HepG2 (cell line): Measurements from ENCODE around the gene FCMR. TPM values are rescaled to one million over a fixed set of nuclear protein-coding genes. Genes with fewer than 3 reads are reported as not detected.
A peak's percentile ranks its signal among the peaks of the same experiment; 100 is the strongest.

Experiments
- ATAC-seq: fragments of 200-7000 bp; cut with Tn5 transposase; 3 replicates; pipeline ENCODE4 v1.9.1; 2020; ENCODE audit warnings: mild to moderate bottlenecking, moderate library complexity
- BruUV-seq: library from RNA; stranded (reverse); fragments of 400-500 nt; replicated peaks from 2 replicates; lab custom pipeline; 2021; lab: Mats Ljungman, UMichigan
- CTCF ChIA-PET: fragments of 300-600 bp; formaldehyde crosslinking; extraction: SDS; loops from one replicate; lab custom pipeline; 2021; ENCODE audit warnings: low total read pairs, inconsistent platforms, low intra/inter-chr PET ratio; lab: Yijun Ruan, JAX
- POLR2A ChIA-PET: fragments of 350-600 bp; sonication (Branson Sonifier 250); formaldehyde crosslinking; loops from one replicate; lab custom pipeline; 2020; ENCODE audit warnings: antibody characterized with exemption, inconsistent platforms; lab: Yijun Ruan, JAX
- DNase-seq: peaks from one replicate; pipeline ENCODE4 v3.0.0-alpha.2; 2015; ENCODE audit warnings: low spot score
- FAIRE-seq: peaks from 3 replicates; lab custom pipeline; 2011; peaks lifted over from hg19 to GRCh38; lab: Jason Lieb, UNC
- H2AFZ ChIP-seq: one replicate; pipeline ENCODE4 v1.6.1; 2011; ENCODE audit warnings: low read length, inconsistent platforms
- H3K27ac ChIP-seq: fragments of 300-600 bp; 3 replicates; pipeline ENCODE4 v1.8.0; 2011; ENCODE audit warnings: mixed run types, mild to moderate bottlenecking, mixed read lengths, low read length, inconsistent platforms; ENCODE audit not compliant: insufficient read depth; ENCODE audit errors: extremely low read length
- H3K27me3 ChIP-seq, 2 experiments: fragments of 200-600 bp in 1 of 2; 2 replicates in 1 of 2; 3 replicates in 1 of 2; pipeline versions ENCODE4 v1.6.0 to v1.8.0; 2011; ENCODE audit warnings: low read length in 2 of 2, mild to moderate bottlenecking in 2 of 2, moderate library complexity in 2 of 2, inconsistent platforms in 1 of 2; ENCODE audit not compliant: insufficient read depth in 2 of 2, control insufficient read depth in 1 of 2
- H3K36me3 ChIP-seq, 2 experiments: fragments of 200-600 bp in 1 of 2; replicated peaks in 1 of 2; 2 replicates in 1 of 2; 3 replicates in 1 of 2; pipeline versions ENCODE4 v1.5.1 to v1.8.0; 2011; ENCODE audit warnings: low read length in 2 of 2, inconsistent platforms in 1 of 2; ENCODE audit not compliant: insufficient read depth in 2 of 2, control insufficient read depth in 1 of 2
- H3K4me1 ChIP-seq: 2 replicates; pipeline ENCODE4 v1.5.1; 2012; ENCODE audit warnings: low read length, inconsistent platforms; ENCODE audit not compliant: insufficient read depth
- H3K4me2 ChIP-seq: 2 replicates; pipeline ENCODE4 v1.6.0; 2011; ENCODE audit warnings: low read depth, low read length, inconsistent platforms
- H3K4me3 ChIP-seq, 3 experiments: fragments of 200-600 bp in 1 of 3; sonication (generic), shearing (Covaris generic) in 1 of 3; replicated peaks in 1 of 3; 2 replicates each; pipeline ENCODE4 v1.5.1; 2011 to 2016; ENCODE audit warnings: low read length in 3 of 3, inconsistent platforms in 2 of 3, low read depth in 2 of 3, mild to moderate bottlenecking in 2 of 3, control low read depth in 1 of 3, mixed read lengths in 1 of 3; ENCODE audit not compliant: insufficient read depth in 1 of 3
- H3K79me2 ChIP-seq: one replicate; pipeline ENCODE4 v1.6.1; 2011; ENCODE audit warnings: low read length, inconsistent platforms; ENCODE audit not compliant: insufficient read depth
- H3K9ac ChIP-seq: 2 replicates; pipeline ENCODE4 v1.6.0; 2011; ENCODE audit warnings: mild to moderate bottlenecking, low read depth, low read length, inconsistent platforms; ENCODE audit not compliant: insufficient read depth
- H3K9me3 ChIP-seq: 2 replicates; pipeline ENCODE4 v1.5.1; 2012; ENCODE audit warnings: mild to moderate bottlenecking, low read length
- H4K20me1 ChIP-seq: 2 replicates; pipeline ENCODE4 v1.6.0; 2011; ENCODE audit warnings: inconsistent platforms, mild to moderate bottlenecking, low read length, moderate library complexity; ENCODE audit not compliant: insufficient read depth
- KDM2A ChIP-seq: sonication (generic); formaldehyde crosslinking; IDR thresholded peaks from 2 replicates; pipeline ENCODE4 v1.4.0; 2020; ENCODE audit warnings: low read depth, missing genetic modification reagents, borderline replicate concordance
- KDM5A ChIP-seq: fragments of 200-600 bp; sonication (generic); IDR thresholded peaks from 2 replicates; pipeline ENCODE4 v1.7.0; 2018; ENCODE audit warnings: antibody characterized with exemption, mild to moderate bottlenecking, low read length, borderline replicate concordance
- NPAS2 ChIP-seq: sonication (generic); formaldehyde crosslinking; IDR thresholded peaks from 2 replicates; pipeline ENCODE4 v1.8.0; 2022; ENCODE audit warnings: mild to moderate bottlenecking, missing genetic modification reagents, borderline replicate concordance
- SETDB1 ChIP-seq: sonication (generic); formaldehyde crosslinking; IDR thresholded peaks from 2 replicates; pipeline ENCODE4 v1.5.1; 2020; ENCODE audit warnings: missing genetic modification reagents, mild to moderate bottlenecking, borderline replicate concordance
- XRCC5 ChIP-seq: fragments of 200-400 bp; formaldehyde crosslinking; optimal IDR thresholded peaks from 2 replicates; pipeline ENCODE3; 2017; ENCODE audit warnings: mild to moderate bottlenecking, low read length
- YEATS4 ChIP-seq: sonication (generic); formaldehyde crosslinking; IDR thresholded peaks from 2 replicates; pipeline ENCODE4 v1.4.0; 2020; ENCODE audit warnings: missing genetic modification reagents, borderline replicate concordance
- ZNF180 ChIP-seq: sonication (generic); formaldehyde crosslinking; IDR thresholded peaks from 2 replicates; pipeline ENCODE4 v1.4.0; 2020; ENCODE audit warnings: low read depth, missing genetic modification reagents, borderline replicate concordance
- ZNF33A ChIP-seq: sonication (generic); formaldehyde crosslinking; IDR thresholded peaks from 2 replicates; pipeline ENCODE4 v1.5.1; 2020; ENCODE audit warnings: missing genetic modification reagents, mild to moderate bottlenecking, moderate library complexity, borderline replicate concordance
- ZNF784 ChIP-seq: sonication (generic); formaldehyde crosslinking; IDR thresholded peaks from 2 replicates; pipeline ENCODE4 v1.5.1; 2020; ENCODE audit warnings: missing genetic modification reagents, mild to moderate bottlenecking, borderline replicate concordance
- in situ Hi-C: cut with HindIII; loops from 2 replicates; pipeline ENCODE4 v1.10.0; 2017; ENCODE audit warnings: low pct_unique_long_range_greater_than_20kb; ENCODE audit not compliant: extremely low pct_ligation_motif_present
- intact Hi-C: fragments of 100-400 bp; cut with micrococcal nuclease; formaldehyde crosslinking; loops from one replicate; pipeline ENCODE4 v1.10.0; 2022; ENCODE audit not compliant: unreplicated experiment
- polyA plus RNA-seq, 8 experiments: library from polyadenylated mRNA; depleted of rRNA in 3 of 8; stranded (reverse) in 7 of 8; unstranded in 1 of 8; fragments of >200 nt; fragmentation: Illumina TruSeq in 4 of 8; extraction: Trizol in 4 of 8; gene quantifications; 2 replicates each; pipeline versions ENCODE4 v1.2.1 to v1.2.3, GENCODE V29; 2011 to 2016; ENCODE audit warnings: low read depth in 4 of 8, missing spikeins in 1 of 8, mixed read lengths in 1 of 8; ENCODE audit not compliant: insufficient read depth in 1 of 8
- total RNA-seq, 5 experiments: library from RNA; depleted of rRNA; stranded (reverse); fragments of >200 nt; fragmentation: Illumina TruSeq; extraction: Trizol; gene quantifications; 2 replicates each; pipeline ENCODE4 v1.2.3, GENCODE V29; 2016; ENCODE audit warnings: low read depth in 1 of 5

The FCMR gene
- total and polyA plus RNA-seq, 2 of the 13 experiments (the other 11 are each of a cell fraction or from before 2014, with no cell fraction given), result not detected

GRCh38 chr1:206878456-206878855 is 43.3 kb downstream of the FCMR start:
- TF ChIP-seq ZNF180 (CRISPR knock-in tag) (no peak), YEATS4 (CRISPR knock-in tag) (no peak), ZNF33A (CRISPR knock-in tag) (no peak), ZNF784 (CRISPR knock-in tag) (no peak), SETDB1 (CRISPR knock-in tag) (peak; percentile 90; the same call in 1 of the 2 replicates), XRCC5 (no peak), KDM2A (CRISPR knock-in tag) (no peak), KDM5A (peak; percentile 35; the same call in 1 of the 2 replicates), NPAS2 (CRISPR knock-in tag) (no peak)
- in situ Hi-C loops, result no loop called here
- Histone ChIP-seq H3K4me2 (no peak overlapping the region), H3K9ac (no peak overlapping the region), H3K4me3 (no peak overlapping the region), H3K9me3 (peaks cover 26% of the 10 kb centered on the region), H2AFZ (no peak overlapping the region), H3K27ac (no peak overlapping the region), H3K4me1 (no peaks in the 10 kb centered on the region), H3K36me3 (no peaks in the 10 kb centered on the region), H3K79me2 (no peaks in the 10 kb centered on the region), H4K20me1 (no peaks in the 10 kb centered on the region), H3K27me3 (no peaks in the 10 kb centered on the region; a peak in 1 of 5 replicates)
- FAIRE-seq (no peak), ATAC-seq (no peak), DNase-seq (no peak)
- BruUV-seq, result no TSS peak
- POLR2A ChIA-PET, result no interaction called here
- intact Hi-C loops, result no loop called here
- CTCF ChIA-PET, result no interaction called here
